K562 (cell line): ENCODE results near the gene ZC3H18. TPM values are rescaled to one million over a fixed set of nuclear protein-coding genes. Genes with fewer than 3 reads are reported as not detected.

ENCODE experiments used
- ATAC-seq: fragments of 200-7000 bp; cut with Tn5 transposase; 3 replicates; pipeline ENCODE4 v1.9.1; 2020; ENCODE audit warnings: moderate library complexity
- BruUV-seq: library from RNA; stranded (reverse); fragments of 400-500 nt; replicated peaks from 2 replicates; lab custom pipeline; 2021; lab: Mats Ljungman, UMichigan
- CTCF ChIA-PET: fragments of 300-600 bp; formaldehyde crosslinking; extraction: SDS; loops from one replicate; lab custom pipeline; 2021; ENCODE audit warnings: low intra/inter-chr PET ratio; lab: Yijun Ruan, JAX
- POLR2A ChIA-PET: fragments of 300-600, 350-650 bp; sonication (Branson Sonifier 250); formaldehyde crosslinking; extraction: SDS; loops from one replicate; lab custom pipeline; 2021; ENCODE audit warnings: antibody characterized with exemption, inconsistent platforms; lab: Yijun Ruan, JAX
- DNase-seq, 4 experiments: peaks; one replicate each; pipeline versions ENCODE4 v3.0.0 to v3.0.0-alpha.2; 2011 to 2018; ENCODE audit warnings: low spot score in 3 of 4, mixed read lengths in 3 of 4; ENCODE audit errors: extremely low read depth in 1 of 4
- FAIRE-seq: peaks from 2 replicates; lab custom pipeline; 2011; peaks lifted over from hg19 to GRCh38; lab: Jason Lieb, UNC
- H2AFZ ChIP-seq: 2 replicates; pipeline ENCODE4 v1.6.0; 2011; ENCODE audit warnings: low read depth, low read length, control low read depth, inconsistent platforms
- H3K27ac ChIP-seq: fragments of 200-600 bp; 3 replicates; pipeline ENCODE4 v1.8.0; 2011; ENCODE audit warnings: low read depth, mild to moderate bottlenecking, control low read depth, inconsistent platforms, low read length, moderate library complexity, mixed read lengths; ENCODE audit errors: extremely low read depth
- H3K27me3 ChIP-seq, 2 experiments: fragments of 300-600 bp in 1 of 2; 2 replicates in 1 of 2; 3 replicates in 1 of 2; pipeline versions ENCODE4 v1.6.0 to v1.8.0; 2011; ENCODE audit warnings: inconsistent platforms in 2 of 2, low read length in 2 of 2, mild to moderate bottlenecking in 1 of 2, mixed read lengths in 1 of 2, moderate library complexity in 1 of 2; ENCODE audit not compliant: control insufficient read depth in 2 of 2, insufficient read depth in 2 of 2
- H3K36me3 ChIP-seq: fragments of 300-600 bp; 3 replicates; pipeline ENCODE4 v1.8.0; 2011; ENCODE audit warnings: mild to moderate bottlenecking, low read length, inconsistent platforms; ENCODE audit not compliant: control insufficient read depth, insufficient read depth
- H3K4me1 ChIP-seq, 2 experiments: fragments of 200-600 bp in 1 of 2; replicated peaks in 1 of 2; 2 replicates in 1 of 2; 3 replicates in 1 of 2; pipeline versions ENCODE4 v1.5.1 to v1.8.0; 2011; ENCODE audit warnings: inconsistent platforms in 2 of 2, low read length in 2 of 2, mild to moderate bottlenecking in 1 of 2, mixed read lengths in 1 of 2, moderate library complexity in 1 of 2; ENCODE audit not compliant: control insufficient read depth in 2 of 2, insufficient read depth in 2 of 2
- H3K4me2 ChIP-seq: 2 replicates; pipeline ENCODE4 v1.6.1; 2011; ENCODE audit warnings: low read length, control low read depth, inconsistent platforms, mixed read lengths; ENCODE audit not compliant: insufficient read depth
- H3K4me3 ChIP-seq: fragments of 200-600 bp; sonication (generic), shearing (Covaris generic); 2 replicates; pipeline ENCODE4 v1.5.1; 2016; ENCODE audit warnings: control low read depth, inconsistent platforms
- H3K79me2 ChIP-seq: fragments of 200-600 bp; 3 replicates; pipeline ENCODE4 v1.8.0; 2011; ENCODE audit warnings: low read length, inconsistent platforms; ENCODE audit not compliant: control insufficient read depth, insufficient read depth
- H3K9ac ChIP-seq, 2 experiments: 2 replicates each; pipeline versions ENCODE4 v1.6.0 to v1.6.1; 2011; ENCODE audit warnings: low read depth in 2 of 2, low read length in 2 of 2, control low read depth in 1 of 2, inconsistent platforms in 1 of 2, mild to moderate bottlenecking in 1 of 2, mixed read lengths in 1 of 2; ENCODE audit not compliant: insufficient read depth in 1 of 2
- H3K9me1 ChIP-seq: one replicate; pipeline ENCODE4 v1.6.0; 2011; ENCODE audit warnings: inconsistent platforms, mild to moderate bottlenecking, low read length, moderate library complexity; ENCODE audit not compliant: control insufficient read depth, insufficient read depth
- H3K9me3 ChIP-seq: replicated peaks from 2 replicates; pipeline ENCODE4 v1.5.1; 2011; ENCODE audit warnings: low read depth, low read length, inconsistent platforms; ENCODE audit not compliant: control insufficient read depth, insufficient read depth
- H4K20me1 ChIP-seq: replicated peaks from 2 replicates; pipeline ENCODE4 v1.6.1; 2011; ENCODE audit warnings: low read length, inconsistent platforms, mixed read lengths; ENCODE audit not compliant: control insufficient read depth, insufficient read depth
- POLR2AphosphoS5 ChIP-seq: IDR thresholded peaks from 2 replicates; pipeline ENCODE4 v1.6.1; 2011; ENCODE audit warnings: mild to moderate bottlenecking, low read depth, low read length, moderate library complexity; ENCODE audit not compliant: control insufficient read depth, insufficient read depth
- WGBS: fragments of 100-300 bp; shearing (Covaris generic); methylation state at CpG from one replicate; pipeline ENCODE4 v1.1.6; 2016; ENCODE audit warnings: low coverage, mixed read lengths; ENCODE audit not compliant: insufficient coverage; ENCODE audit errors: missing lambda C conversion rate; 5-methylcytosine and 5-hydroxymethylcytosine counted together
- in situ Hi-C: fragments of 300-500 bp; cut with MboI; formaldehyde crosslinking; loops from 4 replicates; pipeline ENCODE4 v1.15.0; 2018; ENCODE audit warnings: inconsistent platforms, mixed read lengths
- intact Hi-C: fragments of 100-400 bp; cut with micrococcal nuclease; formaldehyde crosslinking; loops from 2 replicates; pipeline ENCODE4 v1.14.2; 2022
- polyA plus RNA-seq, 8 experiments: library from polyadenylated mRNA; depleted of rRNA in 4 of 8; stranded (reverse) in 5 of 8; unstranded in 3 of 8; fragments of >200 nt; fragmentation: Nextera tagmentation in 2 of 8; fragmentation: Illumina TruSeq in 1 of 8; extraction: Ambion mirVana in 2 of 8; extraction: Trizol in 1 of 8; gene quantifications; 2 replicates each; pipeline versions ENCODE4 v1.2.1 to v1.2.3, GENCODE V29; 2011 to 2014; ENCODE audit warnings: inconsistent platforms in 1 of 8, missing spikeins in 1 of 8
- total RNA-seq, 7 experiments: library from RNA; depleted of rRNA in 6 of 7; stranded (reverse); fragments of >200 nt in 6 of 7; fragmentation: Illumina TruSeq in 2 of 7; extraction: Trizol in 2 of 7; gene quantifications; 2 replicates each; pipeline versions ENCODE4 v1.2.1 to v1.2.3, GENCODE V29; 2011 to 2021; ENCODE audit warnings: low replicate concordance in 1 of 7
- TF ChIP-seq, protein P1 (sequence below): fragments of 250-450 bp; sonication (Bioruptor Pico); IDR thresholded peaks from 2 replicates; pipeline ENCODE4 v1.5.1; 2021; ENCODE audit warnings: mild to moderate bottlenecking

The ZC3H18 gene
- total and polyA plus RNA-seq, 9 of the 15 experiments (the other 6 are each of a cell fraction or from before 2014, with no cell fraction given) = 1.7 to 88.7 (median 26.9) TPM

DNA sequence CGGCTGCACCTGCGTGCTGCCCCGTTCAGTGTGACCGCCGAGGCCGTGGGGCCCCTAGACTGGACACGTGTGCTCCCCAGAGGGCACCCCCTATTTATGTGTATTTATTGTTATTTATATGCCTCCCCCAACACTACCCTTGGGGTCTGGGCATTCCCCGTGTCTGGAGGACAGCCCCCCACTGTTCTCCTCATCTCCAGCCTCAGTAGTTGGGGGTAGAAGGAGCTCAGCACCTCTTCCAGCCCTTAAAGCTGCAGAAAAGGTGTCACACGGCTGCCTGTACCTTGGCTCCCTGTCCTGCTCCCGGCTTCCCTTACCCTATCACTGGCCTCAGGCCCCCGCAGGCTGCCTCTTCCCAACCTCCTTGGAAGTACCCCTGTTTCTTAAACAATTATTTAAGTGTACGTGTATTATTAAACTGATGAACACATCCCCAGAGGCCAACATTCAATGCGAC lies 69.9 kb downstream of the ZC3H18 start:
- Histone ChIP-seq H3K79me2 (no peaks in the 10 kb centered on the region), H3K4me1 (peaks cover 6 to 76% of the 10 kb centered on the region in 2 experiments), H4K20me1 (peaks cover 12% of the 10 kb centered on the region; the same call in 1 of the 2 replicates), H2AFZ (peak overlapping the region; percentile 47; the same call in 1 of the 2 replicates), H3K36me3 (peaks cover 12% of the 10 kb centered on the region; the same call in 1 of the 3 replicates), H3K9me3 (no peaks in the 10 kb centered on the region), H3K27me3 (peaks cover 13 to 18% of the 10 kb centered on the region in 2 experiments; a peak in 3 of 5 replicates), H3K9me1 (no peaks in the 10 kb centered on the region), H3K4me3 (no peak overlapping the region), H3K9ac (peak overlapping the region in 1 of 2 experiments; percentile 81; a peak in 1 of 4 replicates), H3K4me2 (no peak overlapping the region), H3K27ac (no peak overlapping the region)
- no TSS peak for BruUV-seq
- intact Hi-C loops (no loop called here), in situ Hi-C loops (no loop called here)
- POLR2A ChIA-PET = interaction anchor here (0.6 to 2.7 kb wide), 4 partner anchors 9 to 62 kb away, joined by 3 to 13 read pairs (median 8); no protein-coding TSS in a partner anchor
- CTCF ChIA-PET = no interaction called here
- 26% methylated on average over 13 of the region's 13 CpGs for WGBS
- DNase-seq (no peak), FAIRE-seq (peak; percentile 44), ATAC-seq (no peak)
- TF ChIP-seq, protein P1, sequence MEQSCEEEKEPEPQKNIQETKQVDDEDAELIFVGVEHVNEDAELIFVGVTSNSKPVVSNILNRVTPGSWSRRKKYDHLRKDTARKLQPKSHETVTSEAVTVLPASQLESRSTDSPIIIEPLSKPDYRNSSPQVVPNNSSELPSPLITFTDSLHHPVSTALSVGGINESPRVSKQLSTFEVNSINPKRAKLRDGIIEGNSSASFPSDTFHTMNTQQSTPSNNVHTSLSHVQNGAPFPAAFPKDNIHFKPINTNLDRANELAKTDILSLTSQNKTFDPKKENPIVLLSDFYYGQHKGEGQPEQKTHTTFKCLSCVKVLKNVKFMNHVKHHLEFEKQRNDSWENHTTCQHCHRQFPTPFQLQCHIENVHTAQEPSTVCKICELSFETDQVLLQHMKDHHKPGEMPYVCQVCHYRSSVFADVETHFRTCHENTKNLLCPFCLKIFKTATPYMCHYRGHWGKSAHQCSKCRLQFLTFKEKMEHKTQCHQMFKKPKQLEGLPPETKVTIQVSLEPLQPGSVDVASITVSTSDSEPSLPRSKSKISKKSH (CRISPR knock-in tag) = no peak
- TF ChIP-seq POLR2AphosphoS5 = 0 out of 2 replicates have a peak, but pooled peaks have one; percentile 7
